HEK293 (cell line): ENCODE results near the gene ALOX15B.
A peak's percentile ranks its signal among the peaks of the same experiment; 100 is the strongest.

ENCODE experiments used
- CTCF ChIA-PET: fragments of 350-600 bp; formaldehyde crosslinking; extraction: SDS; loops from one replicate; lab custom pipeline; 2021; ENCODE audit warnings: antibody characterized with exemption; lab: Yijun Ruan, JAX
- POLR2A ChIA-PET: fragments of 300-600 bp; formaldehyde crosslinking; extraction: SDS; loops from one replicate; lab custom pipeline; 2020; ENCODE audit warnings: antibody characterized with exemption, inconsistent platforms; lab: Yijun Ruan, JAX
- H3K27ac ChIP-seq: fragments of 200-500 bp; sonication (Bioruptor generic); 2 replicates; pipeline ENCODE4 v1.5.1; 2014; ENCODE audit warnings: low read depth, low read length, control low read depth, inconsistent platforms; ENCODE audit errors: extremely low read depth
- H3K36me3 ChIP-seq, 2 experiments: fragments of 200-500 bp in 1 of 2; sonication (Bioruptor generic) in 1 of 2; 1 replicate in 1 of 2; 2 replicates in 1 of 2; pipeline ENCODE4 v1.5.1; 2014 to 2017; ENCODE audit warnings: inconsistent platforms in 2 of 2, low read length in 2 of 2; ENCODE audit not compliant: control insufficient read depth in 2 of 2, insufficient read depth in 1 of 2
- H3K4me1 ChIP-seq: fragments of 200-500 bp; sonication (Bioruptor generic); 2 replicates; pipeline ENCODE4 v1.5.1; 2014; ENCODE audit warnings: mild to moderate bottlenecking, low read length, inconsistent platforms; ENCODE audit not compliant: control insufficient read depth, insufficient read depth
- H3K4me3 ChIP-seq: 2 replicates; pipeline ENCODE4 v1.5.1; 2011; ENCODE audit warnings: low read depth, mild to moderate bottlenecking, control low read depth, low read length, moderate library complexity
- H3K9me3 ChIP-seq: fragments of 200-500 bp; sonication (Bioruptor generic); 2 replicates; pipeline ENCODE4 v1.5.1; 2014; ENCODE audit warnings: low read depth, low read length, inconsistent platforms; ENCODE audit not compliant: control insufficient read depth, insufficient read depth
- ATF2 ChIP-seq: fragments of 450-650 bp; formaldehyde crosslinking; IDR thresholded peaks from 2 replicates; pipeline ENCODE4 v1.5.1; 2016; ENCODE audit warnings: missing biosample characterization, missing genetic modification characterization, low read depth
- GLIS1 ChIP-seq: fragments of 450-650 bp; formaldehyde crosslinking; IDR thresholded peaks from 2 replicates; pipeline ENCODE4 v1.5.1; 2016; ENCODE audit warnings: missing biosample characterization, missing genetic modification characterization
- HOXC10 ChIP-seq: sonication (generic); formaldehyde crosslinking; IDR thresholded peaks from 2 replicates; pipeline ENCODE4 v1.8.1; 2023; ENCODE audit warnings: mild to moderate bottlenecking, missing genetic modification reagents
- TRIM28 ChIP-seq: IDR thresholded peaks from 2 replicates; pipeline ENCODE4 v1.6.1; 2011; ENCODE audit warnings: low read length, control low read depth, borderline replicate concordance
- YY2 ChIP-seq: fragments of 450-650 bp; formaldehyde crosslinking; IDR thresholded peaks from 2 replicates; pipeline ENCODE4 v1.5.1; 2016; ENCODE audit warnings: missing biosample characterization, missing genetic modification characterization
- ZFHX2 ChIP-seq: fragments of 450-650 bp; formaldehyde crosslinking; conservative IDR thresholded peaks from 2 replicates; pipeline ENCODE4 v1.5.1; 2016; ENCODE audit warnings: missing biosample characterization, missing genetic modification characterization
- ZFP69B ChIP-seq: fragments of 450-650 bp; formaldehyde crosslinking; IDR thresholded peaks from 2 replicates; pipeline ENCODE4 v1.5.1; 2016; ENCODE audit warnings: missing biosample characterization, missing genetic modification characterization
- ZNF140 ChIP-seq: fragments of 450-650 bp; formaldehyde crosslinking; IDR thresholded peaks from 2 replicates; pipeline ENCODE4 v1.5.1; 2016; ENCODE audit warnings: missing biosample characterization, missing genetic modification characterization
- ZNF292 ChIP-seq: fragments of 450-650 bp; formaldehyde crosslinking; IDR thresholded peaks from 2 replicates; pipeline ENCODE4 v1.5.1; 2016; ENCODE audit warnings: low read depth, missing biosample characterization, missing genetic modification characterization, borderline replicate concordance
- ZNF311 ChIP-seq: fragments of 450-650 bp; formaldehyde crosslinking; IDR thresholded peaks from 2 replicates; pipeline ENCODE4 v1.5.1; 2017; ENCODE audit warnings: missing biosample characterization, missing genetic modification characterization, borderline replicate concordance
- TF ChIP-seq, protein P1 (sequence below): fragments of 450-650 bp; formaldehyde crosslinking; IDR thresholded peaks from 2 replicates; pipeline ENCODE4 v1.5.1; 2016; ENCODE audit warnings: missing biosample characterization, missing genetic modification characterization, low read depth
- TF ChIP-seq, protein P2 (sequence below): fragments of 450-650 bp; formaldehyde crosslinking; IDR thresholded peaks from 2 replicates; pipeline ENCODE4; 2016; ENCODE audit warnings: missing biosample characterization, missing genetic modification characterization
- TF ChIP-seq, protein P3 (sequence below): fragments of 450-650 bp; formaldehyde crosslinking; optimal IDR thresholded peaks from 2 replicates; pipeline ENCODE3; 2016; ENCODE audit warnings: missing biosample characterization, mild to moderate bottlenecking, missing genetic modification characterization

The ALOX15B gene

DNA sequence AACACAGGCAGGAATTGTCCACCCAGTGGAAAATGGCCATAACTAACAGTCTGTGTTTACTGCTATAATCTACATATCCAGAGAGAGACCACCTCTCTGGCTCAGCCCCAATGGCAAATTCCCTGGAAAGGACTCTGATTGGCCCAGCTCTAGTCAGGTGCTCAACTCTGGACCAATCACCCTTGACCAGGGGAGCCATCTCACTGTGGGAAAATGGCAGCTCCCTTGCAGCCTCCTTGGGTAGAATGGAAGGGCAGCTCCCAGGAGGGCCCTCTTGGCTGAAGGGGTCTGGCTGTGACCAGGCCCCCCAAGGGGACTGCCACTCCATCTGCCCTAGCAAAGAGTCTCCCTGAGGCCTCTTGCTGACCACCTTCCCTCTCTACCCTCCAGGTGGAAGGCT lies 3.1 kb downstream of the ALOX15B start:
- Histone ChIP-seq H3K4me1 (no peaks in the 10 kb centered on the region), H3K4me3 (no peak overlapping the region), H3K36me3 (no peaks in the 10 kb centered on the region; a peak in 1 of 3 replicates), H3K27ac (no peak overlapping the region), H3K9me3 (no peaks in the 10 kb centered on the region)
- POLR2A ChIA-PET = interaction anchor here (0.6 to 1.6 kb wide), 3 partner anchors 11 to 126 kb away, joined by 3 to 10 read pairs (median 9); partner anchors contain the start of gene RNF227
- CTCF ChIA-PET = interaction anchor here (0.5 to 4.6 kb wide), 58 partner anchors 8 to 569 kb away, joined by 3 to 134 read pairs (median 6); partner anchors contain the start of genes CHD3, NAA38 and RNF227
- TF ChIP-seq YY2 (tag by site-specific recombination) = peak; percentile 58; the same call in 1 of the 2 replicates
- no peak for TF ChIP-seq ZNF292 (tag by site-specific recombination)

DNA sequence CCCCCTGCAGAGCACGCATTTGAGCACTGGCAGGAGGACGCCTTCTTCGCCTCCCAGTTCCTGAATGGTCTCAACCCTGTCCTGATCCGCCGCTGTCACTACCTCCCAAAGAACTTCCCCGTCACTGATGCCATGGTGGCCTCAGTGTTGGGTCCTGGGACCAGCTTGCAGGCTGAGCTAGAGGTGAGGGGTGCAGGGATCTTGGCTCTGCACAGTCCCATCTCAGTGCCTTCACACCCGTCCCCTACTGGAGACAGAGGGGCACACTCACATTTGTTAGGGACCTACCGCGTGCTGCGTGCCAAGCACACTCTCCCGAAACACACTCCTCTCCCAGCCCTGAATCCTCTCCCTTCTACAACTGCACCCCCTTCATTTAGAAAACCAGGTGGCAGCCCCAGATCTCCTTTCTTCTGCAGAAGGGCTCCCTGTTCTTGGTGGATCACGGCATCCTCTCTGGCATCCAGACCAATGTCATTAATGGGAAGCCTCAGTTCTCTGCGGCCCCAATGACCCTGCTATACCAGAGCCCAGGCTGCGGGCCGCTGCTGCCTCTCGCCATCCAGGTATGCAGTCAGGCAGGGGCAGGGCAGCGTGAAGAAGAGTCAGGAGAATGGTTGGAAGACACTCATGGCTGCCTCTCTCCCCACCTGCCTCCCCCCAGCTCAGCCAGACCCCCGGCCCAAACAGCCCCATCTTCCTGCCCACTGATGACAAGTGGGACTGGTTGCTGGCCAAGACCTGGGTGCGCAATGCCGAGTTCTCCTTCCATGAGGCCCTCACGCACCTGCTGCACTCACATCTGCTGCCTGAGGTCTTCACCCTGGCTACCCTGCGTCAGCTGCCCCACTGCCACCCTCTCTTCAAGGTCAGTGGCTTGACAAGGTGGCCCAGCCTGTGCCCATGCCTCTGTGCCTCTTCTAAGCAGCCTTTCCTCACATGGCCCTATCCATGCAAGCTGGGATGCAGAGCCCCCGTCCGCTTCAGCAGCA lies 6.3 kb downstream of the ALOX15B start:
- no peak overlapping the region for H3K4me3 ChIP-seq
- no peaks in the 10 kb centered on the region for H3K4me1 ChIP-seq
- no peaks in the 10 kb centered on the region for H3K9me3 ChIP-seq
- CTCF ChIA-PET = interaction anchor here (0.5 to 3.3 kb wide), 7 partner anchors 12 to 541 kb away, joined by 3 to 18 read pairs (median 3); no protein-coding TSS in a partner anchor
- POLR2A ChIA-PET = interaction anchor here (0.6 kb wide), 1 partner anchor 157 kb away, joined by 3 read pairs; no protein-coding TSS in a partner anchor
- no peak overlapping the region for H3K27ac ChIP-seq
- no peak for TF ChIP-seq HOXC10 (CRISPR knock-in tag)
- no peak for TF ChIP-seq ZNF311 (tag by site-specific recombination)
- no peak for TF ChIP-seq GLIS1 (tag by site-specific recombination)
- no peak for TF ChIP-seq ZFP69B
- no peak for TF ChIP-seq ZNF140 (tag by site-specific recombination)
- TF ChIP-seq, protein P1, sequence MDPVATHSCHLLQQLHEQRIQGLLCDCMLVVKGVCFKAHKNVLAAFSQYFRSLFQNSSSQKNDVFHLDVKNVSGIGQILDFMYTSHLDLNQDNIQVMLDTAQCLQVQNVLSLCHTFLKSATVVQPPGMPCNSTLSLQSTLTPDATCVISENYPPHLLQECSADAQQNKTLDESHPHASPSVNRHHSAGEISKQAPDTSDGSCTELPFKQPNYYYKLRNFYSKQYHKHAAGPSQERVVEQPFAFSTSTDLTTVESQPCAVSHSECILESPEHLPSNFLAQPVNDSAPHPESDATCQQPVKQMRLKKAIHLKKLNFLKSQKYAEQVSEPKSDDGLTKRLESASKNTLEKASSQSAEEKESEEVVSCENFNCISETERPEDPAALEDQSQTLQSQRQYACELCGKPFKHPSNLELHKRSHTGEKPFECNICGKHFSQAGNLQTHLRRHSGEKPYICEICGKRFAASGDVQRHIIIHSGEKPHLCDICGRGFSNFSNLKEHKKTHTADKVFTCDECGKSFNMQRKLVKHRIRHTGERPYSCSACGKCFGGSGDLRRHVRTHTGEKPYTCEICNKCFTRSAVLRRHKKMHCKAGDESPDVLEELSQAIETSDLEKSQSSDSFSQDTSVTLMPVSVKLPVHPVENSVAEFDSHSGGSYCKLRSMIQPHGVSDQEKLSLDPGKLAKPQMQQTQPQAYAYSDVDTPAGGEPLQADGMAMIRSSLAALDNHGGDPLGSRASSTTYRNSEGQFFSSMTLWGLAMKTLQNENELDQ (tag by site-specific recombination) = no peak
- no peak for TF ChIP-seq ATF2
- TF ChIP-seq ZFHX2 = no peak
- TF ChIP-seq, protein P2, sequence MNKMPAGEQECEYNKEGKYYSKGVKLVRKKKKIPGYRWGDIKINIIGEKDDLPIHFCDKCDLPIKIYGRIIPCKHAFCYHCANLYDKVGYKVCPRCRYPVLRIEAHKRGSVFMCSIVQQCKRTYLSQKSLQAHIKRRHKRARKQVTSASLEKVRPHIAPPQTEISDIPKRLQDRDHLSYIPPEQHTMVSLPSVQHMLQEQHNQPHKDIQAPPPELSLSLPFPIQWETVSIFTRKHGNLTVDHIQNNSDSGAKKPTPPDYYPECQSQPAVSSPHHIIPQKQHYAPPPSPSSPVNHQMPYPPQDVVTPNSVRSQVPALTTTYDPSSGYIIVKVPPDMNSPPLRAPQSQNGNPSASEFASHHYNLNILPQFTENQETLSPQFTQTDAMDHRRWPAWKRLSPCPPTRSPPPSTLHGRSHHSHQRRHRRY (tag by site-specific recombination) = no peak
- no peak for TF ChIP-seq TRIM28
- TF ChIP-seq, protein P3, sequence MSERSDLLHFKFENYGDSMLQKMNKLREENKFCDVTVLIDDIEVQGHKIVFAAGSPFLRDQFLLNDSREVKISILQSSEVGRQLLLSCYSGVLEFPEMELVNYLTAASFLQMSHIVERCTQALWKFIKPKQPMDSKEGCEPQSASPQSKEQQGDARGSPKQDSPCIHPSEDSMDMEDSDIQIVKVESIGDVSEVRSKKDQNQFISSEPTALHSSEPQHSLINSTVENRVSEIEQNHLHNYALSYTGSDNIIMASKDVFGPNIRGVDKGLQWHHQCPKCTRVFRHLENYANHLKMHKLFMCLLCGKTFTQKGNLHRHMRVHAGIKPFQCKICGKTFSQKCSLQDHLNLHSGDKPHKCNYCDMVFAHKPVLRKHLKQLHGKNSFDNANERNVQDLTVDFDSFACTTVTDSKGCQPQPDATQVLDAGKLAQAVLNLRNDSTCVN (tag by site-specific recombination) = no peak
- H3K36me3 ChIP-seq = no peaks in the 10 kb centered on the region
